Glomerular endothelial cell (primary cell): Measurements from ENCODE around the gene MAMDC4. TPM values are rescaled to one million over a fixed set of nuclear protein-coding genes. Genes with fewer than 3 reads are reported as not detected.
"Not testable (repeated sequence)": the region's sequence is repeated elsewhere in the genome, so short reads cannot be mapped to it uniquely, and the experiment has no call there.

ENCODE experiments used
- DNase-seq: peaks from one replicate; pipeline ENCODE4 v3.0.0-alpha.2; 2011; ENCODE audit warnings: low read depth, low spot score; ENCODE audit errors: extremely low read depth
- total RNA-seq: library from RNA; depleted of rRNA; stranded (reverse); fragments of >200 nt; gene quantifications from 2 replicates; pipeline ENCODE4 v1.2.3, GENCODE V29; 2015

The MAMDC4 gene
- total RNA-seq, 1 donor from 2014 or later = 3.4 TPM

GRCh38 chr9:136860529-136860928, 8.4 kb downstream of the MAMDC4 start:
- DNase-seq = no peak

GRCh38 chr9:136860933-136861873, 9.1 kb downstream of the MAMDC4 start:
- DNase-seq = no peak

GRCh38 chr9:136861874-136862457, 9.8 kb downstream of the MAMDC4 start:
- no peak for DNase-seq

GRCh38 chr9:136862849-136863622, 10.9 kb downstream of the MAMDC4 start:
- no peak for DNase-seq

- DNase-seq = no peak
Observed at GRCh38 chr9:136863623-136864273, 11.6 kb downstream of the MAMDC4 start.

- no peak for DNase-seq
Observed at GRCh38 chr9:136865041-136865767, 13.1 kb downstream of the MAMDC4 start.

GRCh38 chr9:136865768-136866103, 13.6 kb downstream of the MAMDC4 start:
- DNase-seq = no peak

GRCh38 chr9:136866898-136867421, 14.8 kb downstream of the MAMDC4 start:
- DNase-seq = not testable (repeated sequence)

GRCh38 chr9:136867480-136867879, 15.3 kb downstream of the MAMDC4 start:
- no peak for DNase-seq

- DNase-seq = no peak
Observed at GRCh38 chr9:136867917-136868316, 15.8 kb downstream of the MAMDC4 start.

- DNase-seq = no peak
Observed at GRCh38 chr9:136868644-136869043, 16.5 kb downstream of the MAMDC4 start.

- DNase-seq = not testable (repeated sequence)
Observed at GRCh38 chr9:136869611-136870010, 17.5 kb downstream of the MAMDC4 start.

- DNase-seq = no peak
Observed at GRCh38 chr9:136875155-136875554, 23.0 kb downstream of the MAMDC4 start.

- DNase-seq = no peak
Observed at GRCh38 chr9:136876476-136876875, 24.3 kb downstream of the MAMDC4 start.

GRCh38 chr9:136880651-136881050, 28.5 kb downstream of the MAMDC4 start:
- DNase-seq = no peak

- DNase-seq = no peak
Observed at GRCh38 chr9:136881691-136882108, 29.6 kb downstream of the MAMDC4 start.

- DNase-seq = no peak
Observed at GRCh38 chr9:136882109-136882946, 30.2 kb downstream of the MAMDC4 start.

GRCh38 chr9:136882947-136883283, 30.8 kb downstream of the MAMDC4 start:
- DNase-seq = not testable (repeated sequence)

GRCh38 chr9:136883670-136884069, 31.5 kb downstream of the MAMDC4 start:
- DNase-seq = not testable (repeated sequence)
